Activated B cell treated with CpG ODN at 0.5 μM for 24 hours (primary cell): ENCODE data around the gene MYO1E. TPM values are rescaled to one million over a fixed set of nuclear protein-coding genes. Genes with fewer than 3 reads are reported as not detected.
A peak's percentile ranks its signal among the peaks of the same experiment; 100 is the strongest.

Experiments used
- ATAC-seq: fragments of 200-7000 bp; cut with Tn5 transposase; one replicate; pipeline ENCODE4 v1.10.0; 2021; ENCODE audit warnings: low read depth, mild to moderate bottlenecking, moderate library complexity
- CTCF ChIA-PET: fragments of 350-600 bp; sonication (Branson Sonifier 250); formaldehyde crosslinking; loops from one replicate; lab custom pipeline; 2021; ENCODE audit warnings: antibody characterized with exemption; lab: Charles Lee
- POLR2A ChIA-PET: fragments of 350-600 bp; sonication (Branson Sonifier 250); formaldehyde crosslinking; loops from one replicate; lab custom pipeline; 2021; ENCODE audit warnings: antibody characterized with exemption; lab: Charles Lee
- DNase-seq: peaks from one replicate; pipeline ENCODE4 v3.0.0; 2022
- H3K27ac Mint-ChIP-seq: one replicate; pipeline ENCODE4 v1.8.0; 2020; ENCODE audit warnings: mixed read lengths
- H3K27me3 Mint-ChIP-seq: one replicate; pipeline ENCODE4 v1.8.0; 2021; ENCODE audit warnings: mixed read lengths
- H3K36me3 Mint-ChIP-seq: one replicate; pipeline ENCODE4 v1.8.0; 2021; ENCODE audit warnings: low read depth, mixed read lengths
- H3K4me1 Mint-ChIP-seq: one replicate; pipeline ENCODE4 v1.8.0; 2021; ENCODE audit warnings: mixed read lengths
- H3K4me3 Mint-ChIP-seq: one replicate; pipeline ENCODE4 v1.8.0; 2020; ENCODE audit warnings: mild to moderate bottlenecking, mixed read lengths
- H3K9me3 Mint-ChIP-seq: one replicate; pipeline ENCODE4 v1.8.0; 2020; ENCODE audit warnings: mixed read lengths
- intact Hi-C: fragments of 100-400 bp; cut with micrococcal nuclease; formaldehyde crosslinking; loops from one replicate; pipeline ENCODE4 v1.15.1; 2024
- total RNA-seq: library from RNA; stranded (reverse); gene quantifications from 2 replicates; pipeline ENCODE4 v1.2.3, GENCODE V29; 2022
- TF ChIP-seq, protein P1 (sequence below): fragments of 200-600 bp; IDR thresholded peaks from one replicate; pipeline ENCODE4 v1.8.0; 2022; ENCODE audit warnings: antibody characterized with exemption, mild to moderate bottlenecking

Gene MYO1E
- total RNA-seq, 1 donor from 2014 or later: 186 TPM

DNA sequence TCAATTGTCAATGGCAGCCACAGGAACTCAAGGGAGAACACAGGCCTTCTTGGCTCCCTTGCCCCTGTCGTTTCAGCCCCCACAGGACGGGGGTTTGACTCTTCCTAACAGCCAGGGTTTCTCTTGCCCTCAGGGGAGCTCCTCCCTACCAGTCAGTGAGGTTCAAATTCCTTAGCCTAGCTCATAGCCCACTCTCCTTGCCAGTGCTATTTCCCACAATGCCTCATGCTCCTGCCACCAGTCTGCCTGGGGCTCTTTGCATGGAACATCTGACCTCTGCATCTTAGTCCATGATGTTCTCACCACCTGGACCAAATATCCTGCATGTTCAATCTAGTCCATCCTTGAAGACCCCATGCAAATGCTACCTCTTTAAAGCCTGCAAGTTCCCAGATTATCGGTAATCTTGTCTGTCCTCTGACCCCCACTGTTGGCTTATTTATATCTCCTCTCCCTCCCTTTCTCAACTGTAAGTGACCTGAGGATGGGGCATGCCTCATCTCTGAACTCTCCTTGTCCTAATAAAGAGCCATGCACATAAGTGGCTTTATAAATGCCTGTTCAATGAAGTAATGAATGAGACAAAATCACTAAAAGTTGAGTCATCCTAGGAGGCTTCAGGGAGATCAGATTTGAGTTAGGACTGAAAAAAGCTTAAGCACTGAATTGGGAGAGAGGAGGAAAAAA is 78.0 kb downstream of the MYO1E start:
- DNase-seq (no peak), ATAC-seq (no peak)
- ChIA-PET POLR2A (interaction anchor here (0.6 kb wide), 1 partner anchor 463 kb away, joined by 3 read pairs; no protein-coding TSS in a partner anchor), CTCF (no interaction called here)
- peaks cover 3% of the 10 kb centered on the region for H3K36me3 Mint-ChIP-seq
- H3K9me3 Mint-ChIP-seq: no peaks in the 10 kb centered on the region
- peaks cover 88% of the 10 kb centered on the region for H3K4me1 Mint-ChIP-seq
- TF ChIP-seq, protein P1, sequence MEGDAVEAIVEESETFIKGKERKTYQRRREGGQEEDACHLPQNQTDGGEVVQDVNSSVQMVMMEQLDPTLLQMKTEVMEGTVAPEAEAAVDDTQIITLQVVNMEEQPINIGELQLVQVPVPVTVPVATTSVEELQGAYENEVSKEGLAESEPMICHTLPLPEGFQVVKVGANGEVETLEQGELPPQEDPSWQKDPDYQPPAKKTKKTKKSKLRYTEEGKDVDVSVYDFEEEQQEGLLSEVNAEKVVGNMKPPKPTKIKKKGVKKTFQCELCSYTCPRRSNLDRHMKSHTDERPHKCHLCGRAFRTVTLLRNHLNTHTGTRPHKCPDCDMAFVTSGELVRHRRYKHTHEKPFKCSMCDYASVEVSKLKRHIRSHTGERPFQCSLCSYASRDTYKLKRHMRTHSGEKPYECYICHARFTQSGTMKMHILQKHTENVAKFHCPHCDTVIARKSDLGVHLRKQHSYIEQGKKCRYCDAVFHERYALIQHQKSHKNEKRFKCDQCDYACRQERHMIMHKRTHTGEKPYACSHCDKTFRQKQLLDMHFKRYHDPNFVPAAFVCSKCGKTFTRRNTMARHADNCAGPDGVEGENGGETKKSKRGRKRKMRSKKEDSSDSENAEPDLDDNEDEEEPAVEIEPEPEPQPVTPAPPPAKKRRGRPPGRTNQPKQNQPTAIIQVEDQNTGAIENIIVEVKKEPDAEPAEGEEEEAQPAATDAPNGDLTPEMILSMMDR: no peak
- H3K4me3 Mint-ChIP-seq: no peak overlapping the region
- no peak overlapping the region for H3K27ac Mint-ChIP-seq
- H3K27me3 Mint-ChIP-seq: no peaks in the 10 kb centered on the region
- intact Hi-C loops: no loop called here

DNA sequence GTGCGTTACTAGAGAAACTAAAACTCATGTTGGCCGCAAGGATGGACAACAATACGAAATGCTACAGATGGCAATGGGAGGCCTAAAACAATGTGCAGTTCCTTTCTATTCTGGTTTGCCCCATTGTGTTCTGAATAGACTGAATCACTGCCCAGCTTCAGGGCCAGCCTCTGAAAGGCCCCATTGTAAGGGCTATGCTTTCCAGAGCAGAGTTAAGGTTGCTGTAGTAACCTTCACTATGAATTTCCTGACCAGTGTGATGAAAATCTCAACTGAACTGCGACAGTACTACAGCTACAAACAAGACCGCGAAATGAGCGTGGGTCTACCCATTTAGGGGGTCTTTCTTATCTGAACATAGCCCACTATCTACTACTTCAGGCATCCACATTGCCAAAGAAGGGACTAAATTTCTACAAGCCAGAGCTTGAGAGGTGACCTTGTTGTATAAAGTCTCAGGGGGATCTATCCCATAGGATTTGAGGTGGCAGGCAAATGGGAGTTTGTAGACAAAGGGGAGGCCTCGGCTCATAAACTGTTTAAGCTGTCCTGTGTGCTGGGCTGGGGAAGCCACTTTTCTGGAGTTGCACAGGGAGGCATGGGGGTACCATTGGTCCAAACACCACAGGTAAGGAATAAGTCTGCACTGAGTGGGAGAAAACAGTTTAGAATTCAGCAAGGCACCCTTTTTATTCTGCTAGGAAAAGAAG is 80.1 kb downstream of the MYO1E start:
- peaks cover 71% of the 10 kb centered on the region for H3K4me1 Mint-ChIP-seq
- DNase-seq (no peak), ATAC-seq (no peak)
- H3K36me3 Mint-ChIP-seq: peaks cover 3% of the 10 kb centered on the region
- peak overlapping the region; percentile 8 for H3K4me3 Mint-ChIP-seq
- intact Hi-C loops: no loop called here
- no peaks in the 10 kb centered on the region for H3K9me3 Mint-ChIP-seq
- peak overlapping the region; percentile 30 for H3K27ac Mint-ChIP-seq
- ChIA-PET CTCF (interaction anchor here (1.3 to 1.5 kb wide), 2 partner anchors 52 to 200 kb away, joined by 3 to 4 read pairs; no protein-coding TSS in a partner anchor), POLR2A (interaction anchor here (1.4 kb wide), 1 partner anchor 24 kb away, joined by 5 read pairs; no protein-coding TSS in a partner anchor)
- TF ChIP-seq, protein P1: no peak
- no peaks in the 10 kb centered on the region for H3K27me3 Mint-ChIP-seq

DNA sequence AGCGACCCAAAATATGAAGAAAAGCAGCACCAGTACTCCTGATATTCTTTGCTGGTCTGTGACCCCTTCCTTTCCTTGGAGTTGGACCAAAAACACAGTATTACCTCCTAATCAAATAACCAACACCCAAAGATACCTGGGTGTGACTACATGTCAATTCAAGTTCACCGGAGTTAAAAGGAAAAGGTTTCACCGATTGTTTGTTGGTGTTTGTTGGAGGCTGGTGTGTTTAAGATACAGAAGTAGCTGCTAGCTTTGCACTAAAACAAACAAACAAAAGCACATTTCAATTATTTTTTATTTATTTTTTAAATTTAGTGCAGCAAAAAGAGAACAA is 81.5 kb downstream of the MYO1E start:
- POLR2A ChIA-PET: interaction anchor here (1.3 to 1.4 kb wide), 2 partner anchors 22 to 43 kb away, joined by 3 to 5 read pairs; no protein-coding TSS in a partner anchor
- CTCF ChIA-PET: interaction anchor here (0.9 to 1.9 kb wide), 3 partner anchors 9 to 122 kb away, joined by 3 to 9 read pairs (median 6); no protein-coding TSS in a partner anchor
- ATAC-seq (no peak), DNase-seq (no peak)
- Mint-ChIP-seq H3K4me3 (peak overlapping the region; percentile 64), H3K4me1 (peaks cover 67% of the 10 kb centered on the region), H3K27ac (peak overlapping the region; percentile 56), H3K27me3 (no peaks in the 10 kb centered on the region), H3K9me3 (no peaks in the 10 kb centered on the region), H3K36me3 (peaks cover 3% of the 10 kb centered on the region)
- intact Hi-C loops: loop anchor here (2.0 kb wide), 1 partner anchor 44 kb away; no protein-coding TSS in a partner anchor
- TF ChIP-seq, protein P1: no peak

DNA sequence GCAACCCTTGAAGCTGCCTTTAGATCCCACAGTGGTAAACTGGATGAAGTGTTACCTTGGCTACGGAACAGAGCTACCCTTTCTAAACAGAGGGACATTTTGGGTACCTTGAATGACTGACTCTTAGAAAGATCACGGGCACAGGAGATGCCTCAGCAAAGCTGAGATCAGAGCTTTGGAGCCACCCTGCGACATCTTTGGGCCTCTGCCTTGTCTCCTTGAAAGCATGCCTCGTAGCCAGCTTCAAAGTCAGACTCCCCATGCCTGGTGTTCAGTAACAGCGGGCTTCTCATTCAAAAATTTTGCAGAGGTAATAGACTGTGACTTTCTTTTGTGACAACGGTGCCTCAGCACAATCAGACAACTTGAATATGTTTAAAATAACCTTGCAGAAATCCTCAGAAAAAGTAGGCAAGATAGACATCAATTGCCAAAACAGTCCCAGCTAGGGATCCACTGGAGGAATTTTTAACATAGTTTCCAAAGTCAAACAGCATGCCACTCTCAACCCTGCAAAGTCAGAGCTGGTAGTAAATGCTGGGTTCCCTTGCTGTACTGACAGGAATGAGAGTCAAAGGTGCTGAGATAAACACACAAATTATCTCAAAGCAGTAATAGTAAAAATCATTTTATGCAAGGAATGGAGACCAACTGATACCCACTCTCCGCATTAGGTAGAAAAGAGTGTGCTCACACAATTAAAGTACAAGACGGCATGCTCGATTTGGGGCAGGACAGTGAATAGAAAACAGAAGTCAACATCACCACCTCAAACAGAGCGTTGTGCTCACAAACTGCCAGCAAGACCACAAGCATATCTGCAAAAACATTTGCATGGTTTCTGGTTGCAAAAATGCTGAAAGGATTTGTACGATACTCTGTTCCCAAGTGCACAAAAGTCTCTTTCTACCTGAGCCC is 82.1 kb downstream of the MYO1E start:
- ChIA-PET POLR2A (interaction anchor here (1.0 to 1.3 kb wide), 2 partner anchors 10 to 42 kb away, joined by 3 read pairs; no protein-coding TSS in a partner anchor), CTCF (interaction anchor here (0.7 to 1.9 kb wide), 4 partner anchors 10 to 122 kb away, joined by 3 to 9 read pairs (median 4); no protein-coding TSS in a partner anchor)
- H3K9me3 Mint-ChIP-seq: no peaks in the 10 kb centered on the region
- DNase-seq: no peak
- TF ChIP-seq, protein P1: no peak
- peak; percentile 59 for ATAC-seq
- intact Hi-C loops: loop anchor here (2.0 kb wide), 1 partner anchor 44 kb away; no protein-coding TSS in a partner anchor
- no peaks in the 10 kb centered on the region for H3K27me3 Mint-ChIP-seq
- H3K4me3 Mint-ChIP-seq: peak overlapping the region; percentile 64
- H3K36me3 Mint-ChIP-seq: peaks cover 2% of the 10 kb centered on the region
- H3K4me1 Mint-ChIP-seq: peaks cover 61% of the 10 kb centered on the region
- peak overlapping the region; percentile 56 for H3K27ac Mint-ChIP-seq
